GM23248 (cell line): ENCODE results near the gene COL12A1. TPM values are rescaled to one million over a fixed set of nuclear protein-coding genes. Genes with fewer than 3 reads are reported as not detected.

Source experiments
- DNase-seq: peaks from one replicate; pipeline ENCODE4 v3.0.0-alpha.2; 2015
- H2AFZ ChIP-seq: fragments of 200-600 bp; sonication (generic); 2 replicates; pipeline ENCODE4 v1.6.1; 2016; ENCODE audit warnings: antibody characterized with exemption
- H3F3A ChIP-seq: fragments of 200-600 bp; sonication (generic); 2 replicates; pipeline ENCODE4 v1.6.1; 2016; ENCODE audit warnings: mild to moderate bottlenecking, antibody characterized with exemption, mixed run types; ENCODE audit not compliant: insufficient read depth
- H3K27ac ChIP-seq: fragments of 200-600 bp; sonication (generic); 2 replicates; pipeline ENCODE4 v1.5.1; 2016; ENCODE audit warnings: mild to moderate bottlenecking
- H3K27me3 ChIP-seq: fragments of 200-600 bp; sonication (generic); replicated peaks from 2 replicates; pipeline ENCODE4 v1.6.1; 2016; ENCODE audit warnings: mild to moderate bottlenecking; ENCODE audit not compliant: insufficient read depth
- H3K36me3 ChIP-seq: fragments of 200-600 bp; sonication (generic); 2 replicates; pipeline ENCODE4 v1.6.1; 2016; ENCODE audit warnings: low read depth, mild to moderate bottlenecking
- H3K4me1 ChIP-seq: fragments of 200-600 bp; sonication (generic); 2 replicates; pipeline ENCODE4 v1.6.1; 2016; ENCODE audit warnings: mild to moderate bottlenecking; ENCODE audit not compliant: insufficient read depth
- H3K4me2 ChIP-seq: fragments of 200-600 bp; sonication (generic); one replicate; pipeline ENCODE4 v1.6.1; 2016; ENCODE audit warnings: mild to moderate bottlenecking; ENCODE audit not compliant: unreplicated experiment
- H3K4me3 ChIP-seq: fragments of 200-600 bp; sonication (generic); 2 replicates; pipeline ENCODE4 v1.5.1; 2016; ENCODE audit warnings: mild to moderate bottlenecking
- H3K79me2 ChIP-seq: fragments of 200-600 bp; sonication (generic); 2 replicates; pipeline ENCODE4 v1.6.1; 2016; ENCODE audit warnings: mild to moderate bottlenecking; ENCODE audit not compliant: insufficient read depth
- H3K9ac ChIP-seq: fragments of 200-600 bp; sonication (generic); 2 replicates; pipeline ENCODE4 v1.6.1; 2016; ENCODE audit warnings: mild to moderate bottlenecking
- H3K9me2 ChIP-seq: fragments of 200-600 bp; sonication (generic); 2 replicates; pipeline ENCODE4 v1.6.1; 2016; ENCODE audit warnings: mixed run types, mild to moderate bottlenecking, moderate library complexity; ENCODE audit not compliant: insufficient read depth
- H3K9me3 ChIP-seq: fragments of 200-600 bp; sonication (generic); one replicate; pipeline ENCODE4 v1.6.1; 2017; ENCODE audit warnings: low read depth
- H4K20me1 ChIP-seq: fragments of 200-600 bp; sonication (generic); 2 replicates; pipeline ENCODE4 v1.6.0; 2016; ENCODE audit not compliant: insufficient read depth
- EZH2 ChIP-seq: fragments of 200-600 bp; sonication (generic); IDR thresholded peaks from 2 replicates; pipeline ENCODE4 v1.6.1; 2018; ENCODE audit warnings: antibody characterized with exemption, mild to moderate bottlenecking; ENCODE audit not compliant: insufficient read depth, poor library complexity, severe bottlenecking
- EZH2phosphoT487 ChIP-seq: fragments of 200-600 bp; sonication (generic); IDR thresholded peaks from 2 replicates; pipeline ENCODE4 v1.6.1; 2018; ENCODE audit warnings: antibody characterized with exemption, moderate library complexity, mild to moderate bottlenecking, low read depth; ENCODE audit not compliant: insufficient read depth
- WGBS, 2 experiments: methylation state at CpG; one replicate each; pipeline ENCODE4 v1.1.6; 2015 to 2017; ENCODE audit warnings: low lambda C conversion rate in 2 of 2, low coverage in 1 of 2; ENCODE audit errors: missing lambda C conversion rate in 2 of 2; 5-methylcytosine and 5-hydroxymethylcytosine counted together
- in situ Hi-C: fragments of 300-500 bp; cut with MboI; formaldehyde crosslinking; loops from 2 replicates; pipeline ENCODE4 v1.15.0; 2020
- polyA plus RNA-seq: library from polyadenylated mRNA; unstranded; fragments of >200 nt; fragmentation: Nextera tagmentation; extraction: Ambion mirVana; gene quantifications from 2 replicates; pipeline ENCODE4 v1.2.1, GENCODE V29; 2016
- total RNA-seq: library from RNA; depleted of rRNA; stranded (reverse); fragments of >200 nt; shearing (Covaris generic); gene quantifications from 2 replicates; pipeline ENCODE4 v1.2.3, GENCODE V29; 2014

Gene COL12A1
- total and polyA plus RNA-seq, 2 experiments from 2014 or later = 253 to 1,033 TPM

DNA sequence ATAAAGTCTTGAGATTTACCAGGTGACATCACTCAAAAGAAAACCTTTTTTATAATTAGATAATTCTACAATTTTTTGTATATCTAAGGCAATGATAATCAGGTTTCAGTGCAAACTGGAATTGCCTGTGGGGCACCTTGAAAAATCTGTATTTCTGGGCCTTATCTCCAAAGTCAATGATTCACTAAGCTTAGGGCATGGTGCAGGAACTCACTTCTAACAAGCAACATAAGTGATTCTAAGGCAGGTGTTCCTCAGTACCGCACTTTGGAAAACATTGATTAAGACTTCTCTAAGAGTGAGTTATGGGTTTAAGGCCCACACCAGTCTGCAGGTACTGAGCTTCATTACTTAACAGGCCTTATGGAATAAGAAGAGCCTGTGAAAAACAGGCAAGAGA lies 115.3 kb downstream of the COL12A1 start:
- 96% methylated on average over 1 of the region's 1 CpG for WGBS, 2 experiments
- DNase-seq = no peak
- Histone ChIP-seq H4K20me1 (no peaks in the 10 kb centered on the region), H3K4me3 (no peak overlapping the region), H3K79me2 (no peaks in the 10 kb centered on the region), H3K27me3 (no peaks in the 10 kb centered on the region), H3K9ac (no peak overlapping the region), H3K4me2 (no peak overlapping the region), H3K27ac (no peak overlapping the region), H3K4me1 (peaks cover 27% of the 10 kb centered on the region), H3K9me3 (no peaks in the 10 kb centered on the region), H3K9me2 (no peaks in the 10 kb centered on the region), H3F3A (peaks cover 73% of the 10 kb centered on the region), H2AFZ (no peak overlapping the region), H3K36me3 (peaks cover 90% of the 10 kb centered on the region)
- no peak for TF ChIP-seq EZH2phosphoT487
- no peak for TF ChIP-seq EZH2
- in situ Hi-C loops = no loop called here

DNA sequence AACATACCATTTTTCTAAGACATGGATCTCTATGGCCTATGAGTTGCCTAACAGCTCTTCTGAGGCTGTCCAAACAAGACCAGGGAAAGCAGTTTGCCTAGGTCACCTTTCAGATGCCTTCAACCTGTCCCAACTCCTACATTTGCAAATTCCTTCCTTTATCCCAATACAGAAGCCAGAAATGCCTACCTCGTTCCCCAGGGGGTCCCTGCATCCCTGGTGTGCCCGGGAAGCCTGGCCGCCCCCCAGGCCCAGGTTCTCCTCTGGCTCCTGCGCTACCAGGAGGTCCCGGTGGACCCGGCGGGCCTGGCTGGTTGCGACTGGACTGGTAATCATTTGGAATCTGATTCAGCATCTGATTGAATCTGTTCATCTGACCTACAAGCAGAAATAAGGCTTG lies 115.9 kb downstream of the COL12A1 start:
- no peak overlapping the region for H2AFZ ChIP-seq
- H3K9me2 ChIP-seq = no peaks in the 10 kb centered on the region
- no peak overlapping the region for H3K9ac ChIP-seq
- no peak for TF ChIP-seq EZH2
- no peak for TF ChIP-seq EZH2phosphoT487
- in situ Hi-C loops = no loop called here
- no peaks in the 10 kb centered on the region for H3K79me2 ChIP-seq
- no peak overlapping the region for H3K4me2 ChIP-seq
- H3K27ac ChIP-seq = no peak overlapping the region
- H3K4me3 ChIP-seq = no peak overlapping the region
- peaks cover 75% of the 10 kb centered on the region for H3F3A ChIP-seq
- WGBS, 2 experiments = 85 to 89% methylated on average over 8 of the region's 8 CpGs
- DNase-seq = no peak
- no peaks in the 10 kb centered on the region for H3K9me3 ChIP-seq
- H3K36me3 ChIP-seq = peaks cover 93% of the 10 kb centered on the region
- no peaks in the 10 kb centered on the region for H4K20me1 ChIP-seq
- H3K4me1 ChIP-seq = peaks cover 25% of the 10 kb centered on the region
- H3K27me3 ChIP-seq = no peaks in the 10 kb centered on the region

DNA sequence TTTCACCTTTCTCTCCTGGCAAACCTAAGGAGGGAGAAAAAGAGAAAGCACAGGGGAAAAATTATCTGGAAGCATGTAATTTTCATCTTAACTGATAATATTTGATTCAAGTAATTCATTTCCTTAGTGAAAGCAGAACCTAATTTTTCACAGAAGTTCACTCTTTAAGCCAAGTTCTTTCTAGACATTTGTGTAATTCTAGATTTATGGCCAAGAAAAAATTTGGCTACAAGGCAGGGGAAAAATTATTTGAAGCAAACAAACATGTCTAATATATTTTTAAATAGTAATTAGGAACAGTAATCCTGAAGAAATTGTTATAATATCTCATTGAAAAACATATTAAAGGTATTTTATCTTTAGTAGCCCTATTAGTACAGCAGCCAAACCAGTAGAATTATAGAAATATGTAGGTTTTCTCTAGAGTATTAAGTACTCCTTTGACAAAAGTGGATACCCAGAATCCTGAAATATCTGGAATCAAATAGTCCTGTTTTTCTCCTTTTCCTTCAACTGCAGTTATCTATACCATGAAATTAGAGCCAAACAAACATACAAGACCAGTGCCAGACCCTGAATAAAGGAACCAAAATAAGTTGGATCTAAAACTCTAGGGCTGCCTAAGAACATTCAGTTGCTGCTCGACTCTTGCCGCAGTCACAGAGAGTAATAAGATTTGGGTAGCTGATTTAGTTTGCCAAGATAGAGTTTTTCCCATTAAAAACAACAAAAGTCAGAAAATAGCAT lies 116.5 kb downstream of the COL12A1 start:
- no peak overlapping the region for H3K4me3 ChIP-seq
- no peak overlapping the region for H3K4me2 ChIP-seq
- H3K9me3 ChIP-seq = no peaks in the 10 kb centered on the region
- peaks cover 19% of the 10 kb centered on the region for H3K4me1 ChIP-seq
- TF ChIP-seq EZH2phosphoT487 (no peak), EZH2 (no peak)
- no peak for DNase-seq
- peaks cover 93% of the 10 kb centered on the region for H3K36me3 ChIP-seq
- H4K20me1 ChIP-seq = no peaks in the 10 kb centered on the region
- H2AFZ ChIP-seq = no peak overlapping the region
- H3K27me3 ChIP-seq = no peaks in the 10 kb centered on the region
- in situ Hi-C loops = no loop called here
- no peaks in the 10 kb centered on the region for H3K79me2 ChIP-seq
- peaks cover 75% of the 10 kb centered on the region for H3F3A ChIP-seq
- 0 out of 2 replicates have a peak overlapping the region, but pooled peaks have one; percentile 11 for H3K27ac ChIP-seq
- H3K9me2 ChIP-seq = no peaks in the 10 kb centered on the region
- WGBS, 2 experiments = 63 to 79% methylated on average over 2 of the region's 2 CpGs
- H3K9ac ChIP-seq = no peak overlapping the region

DNA sequence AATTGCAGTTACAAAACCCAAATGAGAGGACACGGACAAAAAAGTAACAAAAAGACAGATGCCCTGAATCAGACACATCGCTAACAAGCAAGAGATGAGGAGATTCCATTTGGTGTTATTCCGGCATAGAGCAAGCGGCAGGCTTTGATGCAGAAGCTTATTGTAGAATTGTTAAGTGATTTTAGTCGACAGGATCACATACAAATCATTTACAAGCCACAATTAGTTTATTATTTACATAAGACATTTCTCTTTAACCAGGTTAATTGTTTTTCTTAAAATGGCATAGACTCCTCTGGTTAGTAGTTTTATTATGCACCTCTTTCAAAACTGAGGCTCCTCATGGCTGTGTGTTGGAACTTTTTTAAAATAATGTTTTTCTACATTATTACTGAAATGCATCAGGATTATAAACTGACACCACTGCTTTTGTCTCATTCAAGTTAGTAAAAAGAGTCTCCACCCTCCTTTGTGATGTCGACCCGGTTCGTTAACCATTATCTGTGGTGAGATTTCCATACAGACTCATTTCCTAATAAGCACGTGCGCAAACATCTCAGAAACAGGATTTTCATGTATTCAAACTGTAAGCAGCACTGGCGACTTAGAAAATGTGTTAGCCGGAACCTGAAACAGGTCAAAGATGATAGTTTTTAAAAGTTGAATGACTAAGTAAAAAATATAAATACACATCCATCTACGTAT lies 119.8 kb downstream of the COL12A1 start:
- Histone ChIP-seq H3K9me2 (no peaks in the 10 kb centered on the region), H3K4me3 (no peak overlapping the region), H3K27me3 (no peaks in the 10 kb centered on the region), H3K27ac (no peak overlapping the region), H3K9me3 (no peaks in the 10 kb centered on the region), H3K9ac (no peak overlapping the region), H3K4me1 (peaks cover 20% of the 10 kb centered on the region), H3F3A (peaks cover 87% of the 10 kb centered on the region), H4K20me1 (no peaks in the 10 kb centered on the region), H3K4me2 (no peak overlapping the region), H3K36me3 (peaks cover 95% of the 10 kb centered on the region), H2AFZ (no peak overlapping the region), H3K79me2 (no peaks in the 10 kb centered on the region)
- DNase-seq = no peak
- no peak for TF ChIP-seq EZH2
- TF ChIP-seq EZH2phosphoT487 = no peak
- 95 to 97% methylated on average over 13 of the region's 13 CpGs for WGBS, 2 experiments
- in situ Hi-C loops = no loop called here
